Stimulated activated naive B cell treated with anti-CD40 and anti-IgM and Interleukin-4, amounts not matched to agents 10 μg/mL and 1 μg/mL and 100 μg/mL, for 72 hours (primary cell): ENCODE results near the gene KRT85.
"Not testable (repeated sequence)": the region's sequence is repeated elsewhere in the genome, so short reads cannot be mapped to it uniquely, and the experiment has no call there.

Experiments used
- ATAC-seq, 2 donors: fragments of 150-1000 bp; cut with Tn5 transposase; replicated peaks; 2 replicates each; pipeline ENCODE4 v1.10.0; 2021; ENCODE audit warnings: moderate library complexity in 1 of 2
- DNase-seq: peaks from one replicate; pipeline ENCODE4 v3.0.0; 2021
- H3K27ac Mint-ChIP-seq: one replicate; pipeline ENCODE4 v1.8.0; 2022; ENCODE audit warnings: mild to moderate bottlenecking, mixed read lengths
- H3K27me3 Mint-ChIP-seq, 2 donors: one replicate each; pipeline ENCODE4 v1.8.0; 2022; ENCODE audit warnings: mixed read lengths in 2 of 2
- H3K36me3 Mint-ChIP-seq, 2 donors: one replicate each; pipeline ENCODE4 v1.8.0; 2022; ENCODE audit warnings: mixed read lengths in 2 of 2, mild to moderate bottlenecking in 1 of 2
- H3K4me1 Mint-ChIP-seq, 2 donors: one replicate each; pipeline ENCODE4 v1.8.0; 2022; ENCODE audit warnings: mixed read lengths in 2 of 2, mild to moderate bottlenecking in 1 of 2
- H3K4me3 Mint-ChIP-seq, 2 donors: one replicate each; pipeline ENCODE4 v1.8.0; 2022; ENCODE audit warnings: mild to moderate bottlenecking in 2 of 2, mixed read lengths in 2 of 2, moderate library complexity in 1 of 2
- H3K9me3 Mint-ChIP-seq, 2 donors: one replicate each; pipeline ENCODE4 v1.8.0; 2022; ENCODE audit warnings: mixed read lengths in 2 of 2, mild to moderate bottlenecking in 1 of 2

KRT85 gene

GRCh38 chr12:52324153-52324444 is 43.2 kb downstream of the KRT85 start:
- no peak for ATAC-seq
- Mint-ChIP-seq H3K27me3 (peaks cover 47 to 58% of the 10 kb centered on the region in 2 donors), H3K4me1 (peaks cover 2 to 11% of the 10 kb centered on the region in 2 donors), H3K27ac (no peak overlapping the region), H3K36me3 (no peaks in the 10 kb centered on the region), H3K9me3 (no peaks in the 10 kb centered on the region), H3K4me3 (no peak overlapping the region)
- no peak for DNase-seq

GRCh38 chr12:52323416-52324152 is 43.7 kb downstream of the KRT85 start:
- Mint-ChIP-seq H3K36me3 (no peaks in the 10 kb centered on the region), H3K9me3 (no peaks in the 10 kb centered on the region), H3K4me3 (no peak overlapping the region), H3K27ac (no peak overlapping the region), H3K27me3 (peaks cover 47 to 60% of the 10 kb centered on the region in 2 donors), H3K4me1 (peaks cover 2 to 11% of the 10 kb centered on the region in 2 donors)
- DNase-seq (no peak), ATAC-seq (no peak)

- Mint-ChIP-seq H3K4me1 (peaks cover 2 to 11% of the 10 kb centered on the region in 2 donors), H3K4me3 (no peak overlapping the region), H3K27ac (no peak overlapping the region), H3K9me3 (no peaks in the 10 kb centered on the region), H3K36me3 (no peaks in the 10 kb centered on the region), H3K27me3 (peaks cover 47 to 63% of the 10 kb centered on the region in 2 donors)
- DNase-seq (no peak), ATAC-seq (no peak)
These were observed 44.3 kb downstream of the KRT85 start for GRCh38 chr12:52323001-52323400.

- H3K4me3 Mint-ChIP-seq = no peak overlapping the region
- DNase-seq (no peak), ATAC-seq (no peak)
- H3K27ac Mint-ChIP-seq = no peak overlapping the region
- H3K9me3 Mint-ChIP-seq = no peaks in the 10 kb centered on the region
- H3K36me3 Mint-ChIP-seq = no peaks in the 10 kb centered on the region
- peaks cover 47 to 57% of the 10 kb centered on the region in 2 donors for H3K27me3 Mint-ChIP-seq
- H3K4me1 Mint-ChIP-seq = peaks cover 0 to 2% of the 10 kb centered on the region in 2 donors
These were observed 45.2 kb downstream of the KRT85 start for GRCh38 chr12:52322069-52322468.

- ATAC-seq (no peak), DNase-seq (no peak)
- H3K27ac Mint-ChIP-seq = no peak overlapping the region
- no peaks in the 10 kb centered on the region for H3K4me1 Mint-ChIP-seq
- peaks cover 47 to 53% of the 10 kb centered on the region in 2 donors for H3K27me3 Mint-ChIP-seq
- no peaks in the 10 kb centered on the region for H3K9me3 Mint-ChIP-seq
- no peaks in the 10 kb centered on the region for H3K36me3 Mint-ChIP-seq
- no peak overlapping the region for H3K4me3 Mint-ChIP-seq
These were observed 45.9 kb downstream of the KRT85 start for GRCh38 chr12:52321418-52321817.

GRCh38 chr12:52320784-52321400 is 46.4 kb downstream of the KRT85 start, which contains the start of gene KRT83:
KRT83 (minus strand) TSS chr12:52321398; CDS start chr12:52321335, 63 bp downstream.
- ATAC-seq (no peak), DNase-seq (no peak)
- no peaks in the 10 kb centered on the region for H3K9me3 Mint-ChIP-seq
- peaks cover 47 to 53% of the 10 kb centered on the region in 2 donors for H3K27me3 Mint-ChIP-seq
- no peak within 1 kb of the TSS for H3K27ac Mint-ChIP-seq
- H3K4me3 Mint-ChIP-seq = no peak within 1 kb of the TSS
- no peaks in the 10 kb centered on the region for H3K36me3 Mint-ChIP-seq
- no peaks in the 10 kb centered on the region for H3K4me1 Mint-ChIP-seq

- Mint-ChIP-seq H3K27me3 (peaks cover 36 to 43% of the 10 kb centered on the region in 2 donors), H3K9me3 (no peaks in the 10 kb centered on the region), H3K4me3 (no peak overlapping the region), H3K27ac (no peak overlapping the region), H3K4me1 (no peaks in the 10 kb centered on the region), H3K36me3 (no peaks in the 10 kb centered on the region)
- ATAC-seq = no peak
- no peak for DNase-seq
These were observed 48.2 kb downstream of the KRT85 start for GRCh38 chr12:52319097-52319496.

- no peak for DNase-seq
- Mint-ChIP-seq H3K27me3 (peaks cover 33 to 47% of the 10 kb centered on the region in 2 donors), H3K4me3 (no peak overlapping the region), H3K4me1 (no peaks in the 10 kb centered on the region), H3K9me3 (no peaks in the 10 kb centered on the region), H3K36me3 (no peaks in the 10 kb centered on the region), H3K27ac (no peak overlapping the region)
- ATAC-seq = no peak
These were observed 48.9 kb downstream of the KRT85 start for GRCh38 chr12:52318241-52318990.

GRCh38 chr12:52317468-52318052 is 49.7 kb downstream of the KRT85 start:
- peaks cover 31 to 47% of the 10 kb centered on the region in 2 donors for H3K27me3 Mint-ChIP-seq

GRCh38 chr12:52316701-52317100 is 50.6 kb downstream of the KRT85 start:
- H3K36me3 Mint-ChIP-seq = no peaks in the 10 kb centered on the region
- H3K9me3 Mint-ChIP-seq = no peaks in the 10 kb centered on the region
- no peak for ATAC-seq
- peaks cover 27 to 44% of the 10 kb centered on the region in 2 donors for H3K27me3 Mint-ChIP-seq
- no peak overlapping the region for H3K27ac Mint-ChIP-seq
- H3K4me3 Mint-ChIP-seq = no peak overlapping the region
- DNase-seq = no peak
- no peaks in the 10 kb centered on the region for H3K4me1 Mint-ChIP-seq

More at GRCh38 chr12:52317468-52318052, 49.7 kb downstream of the KRT85 start:
- ATAC-seq (no peak), DNase-seq (no peak)
- H3K4me3 Mint-ChIP-seq = no peak overlapping the region
- no peaks in the 10 kb centered on the region for H3K9me3 Mint-ChIP-seq
- no peaks in the 10 kb centered on the region for H3K36me3 Mint-ChIP-seq
- no peak overlapping the region for H3K27ac Mint-ChIP-seq
- H3K4me1 Mint-ChIP-seq = no peaks in the 10 kb centered on the region

GRCh38 chr12:52316290-52316689 is 51.0 kb downstream of the KRT85 start:
- no peak overlapping the region for H3K4me3 Mint-ChIP-seq
- DNase-seq (no peak), ATAC-seq (no peak)
- H3K4me1 Mint-ChIP-seq = no peaks in the 10 kb centered on the region
- H3K9me3 Mint-ChIP-seq = no peaks in the 10 kb centered on the region
- H3K27ac Mint-ChIP-seq = no peak overlapping the region
- H3K36me3 Mint-ChIP-seq = no peaks in the 10 kb centered on the region
- H3K27me3 Mint-ChIP-seq = peaks cover 25 to 47% of the 10 kb centered on the region in 2 donors

GRCh38 chr12:52315721-52316120 is 51.6 kb downstream of the KRT85 start:
- not testable (repeated sequence) for H3K4me3 Mint-ChIP-seq, H3K9me3 Mint-ChIP-seq, H3K36me3 Mint-ChIP-seq

GRCh38 chr12:52314511-52314910 is 52.8 kb downstream of the KRT85 start:
- H3K4me3 Mint-ChIP-seq = no peak overlapping the region
- no peak for ATAC-seq
- no peak overlapping the region for H3K27ac Mint-ChIP-seq
- H3K9me3 Mint-ChIP-seq = no peaks in the 10 kb centered on the region
- DNase-seq = no peak
- no peaks in the 10 kb centered on the region for H3K4me1 Mint-ChIP-seq
- H3K36me3 Mint-ChIP-seq = no peaks in the 10 kb centered on the region
- peaks cover 22 to 50% of the 10 kb centered on the region in 2 donors for H3K27me3 Mint-ChIP-seq

More at GRCh38 chr12:52315721-52316120, 51.6 kb downstream of the KRT85 start:
- DNase-seq, H3K27ac Mint-ChIP-seq, H3K4me1 Mint-ChIP-seq: not testable (repeated sequence)
- ATAC-seq = peak in 1 of 2 donors; percentile 46
- peaks cover 25 to 48% of the 10 kb centered on the region in 2 donors for H3K27me3 Mint-ChIP-seq

- ATAC-seq = no peak
- Mint-ChIP-seq H3K27me3 (peaks cover 28 to 50% of the 10 kb centered on the region in 2 donors), H3K4me1 (peaks cover 0 to under 1% of the 10 kb centered on the region in 2 donors), H3K9me3 (no peaks in the 10 kb centered on the region), H3K36me3 (no peaks in the 10 kb centered on the region), H3K27ac (no peak overlapping the region), H3K4me3 (no peak overlapping the region)
- DNase-seq = no peak
These were observed 53.4 kb downstream of the KRT85 start for GRCh38 chr12:52313926-52314325.
